ENCODE measurements around the gene RTCA. TPM values are rescaled to one million over a fixed set of nuclear protein-coding genes. Genes with fewer than 3 reads are reported as not detected.
"Not testable (repeated sequence)": the region's sequence is repeated elsewhere in the genome, so short reads cannot be mapped to it uniquely, and the experiment has no call there.

RTCA gene
- total RNA-seq, 1 donor from 2014 or later: 55.7 TPM

GRCh38 chr1:100320311-100321099, 54.5 kb downstream of the RTCA start:
- Mint-ChIP-seq H3K4me1 (ENCODE audit: low read depth) (peaks cover 7% of the 10 kb centered on the region), H3K27me3 (ENCODE audit: low read depth) (no peaks in the 10 kb centered on the region), H3K9me3 (peaks cover 34% of the 10 kb centered on the region), H3K27ac (no peak overlapping the region), H3K4me3 (ENCODE audit: low read depth) (no peak overlapping the region), H3K36me3 (ENCODE audit: low read depth) (peaks cover 2% of the 10 kb centered on the region)
- no peak for DNase-seq (ENCODE audit: low spot score)
- intact Hi-C loops (cut with micrococcal nuclease): no loop called here

GRCh38 chr1:100321100-100321493, 55.1 kb downstream of the RTCA start:
- Mint-ChIP-seq H3K36me3 (ENCODE audit: low read depth) (peaks cover 2% of the 10 kb centered on the region), H3K27me3 (ENCODE audit: low read depth) (no peaks in the 10 kb centered on the region), H3K27ac (no peak overlapping the region), H3K9me3 (peaks cover 30% of the 10 kb centered on the region), H3K4me1 (ENCODE audit: low read depth) (peaks cover 7% of the 10 kb centered on the region), H3K4me3 (ENCODE audit: low read depth) (no peak overlapping the region)
- no peak for DNase-seq (ENCODE audit: low spot score)
- intact Hi-C loops (cut with micrococcal nuclease): no loop called here

GRCh38 chr1:100321506-100321905, 55.5 kb downstream of the RTCA start:
- Mint-ChIP-seq H3K4me1 (ENCODE audit: low read depth) (peaks cover 7% of the 10 kb centered on the region), H3K27ac (no peak overlapping the region)
- intact Hi-C loops (cut with micrococcal nuclease): no loop called here

DNA sequence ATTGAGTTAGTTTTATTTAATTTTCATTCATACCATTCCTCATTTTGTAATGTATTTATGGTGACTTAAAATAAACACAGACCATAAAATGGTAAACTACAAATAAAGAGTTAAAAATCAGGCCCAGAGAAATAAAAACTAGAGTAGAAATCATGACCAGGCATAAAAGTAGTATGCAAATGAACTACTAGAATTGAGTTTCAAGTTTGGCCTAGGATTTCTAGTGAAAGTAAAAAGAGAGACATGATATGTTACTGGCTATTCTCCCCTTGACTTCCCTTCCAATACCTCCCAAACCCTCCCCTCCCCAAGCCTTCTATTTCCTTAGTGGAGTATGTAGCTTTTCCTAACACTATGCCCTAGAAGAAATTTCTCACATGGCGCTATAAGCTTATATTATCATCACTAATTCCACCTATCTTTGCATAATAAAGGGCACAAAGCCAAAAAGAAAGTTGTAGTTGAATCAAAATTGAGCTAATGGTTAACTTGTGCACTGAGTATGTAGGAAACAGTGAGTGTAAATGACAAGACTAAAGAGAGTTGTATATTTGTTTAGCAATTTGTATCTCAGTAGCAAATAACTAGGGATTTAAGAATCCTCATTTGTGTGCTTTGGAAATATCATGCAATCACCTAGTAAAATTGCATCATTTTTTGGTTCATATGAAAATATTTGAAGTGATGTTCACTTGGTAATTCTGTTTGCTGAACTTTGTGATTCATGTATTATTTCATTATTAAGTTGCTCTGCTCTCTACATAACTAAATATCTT, 56.6 kb downstream of the RTCA start:
- no peak for DNase-seq (ENCODE audit: low spot score)
- intact Hi-C loops (cut with micrococcal nuclease): no loop called here
- Mint-ChIP-seq H3K27me3 (ENCODE audit: low read depth) (peaks cover 2% of the 10 kb centered on the region), H3K27ac (no peak overlapping the region), H3K9me3 (peaks cover 19% of the 10 kb centered on the region), H3K4me3 (ENCODE audit: low read depth) (no peak overlapping the region), H3K36me3 (ENCODE audit: low read depth) (peaks cover 2% of the 10 kb centered on the region), H3K4me1 (ENCODE audit: low read depth) (peaks cover 7% of the 10 kb centered on the region)

More at GRCh38 chr1:100321506-100321905, 55.5 kb downstream of the RTCA start:
- peaks cover 30% of the 10 kb centered on the region for H3K9me3 Mint-ChIP-seq
- DNase-seq (ENCODE audit: low spot score): no peak
- peaks cover under 1% of the 10 kb centered on the region for H3K27me3 Mint-ChIP-seq (ENCODE audit: low read depth)
- no peak overlapping the region for H3K4me3 Mint-ChIP-seq (ENCODE audit: low read depth)
- peaks cover 2% of the 10 kb centered on the region for H3K36me3 Mint-ChIP-seq (ENCODE audit: low read depth)

DNA sequence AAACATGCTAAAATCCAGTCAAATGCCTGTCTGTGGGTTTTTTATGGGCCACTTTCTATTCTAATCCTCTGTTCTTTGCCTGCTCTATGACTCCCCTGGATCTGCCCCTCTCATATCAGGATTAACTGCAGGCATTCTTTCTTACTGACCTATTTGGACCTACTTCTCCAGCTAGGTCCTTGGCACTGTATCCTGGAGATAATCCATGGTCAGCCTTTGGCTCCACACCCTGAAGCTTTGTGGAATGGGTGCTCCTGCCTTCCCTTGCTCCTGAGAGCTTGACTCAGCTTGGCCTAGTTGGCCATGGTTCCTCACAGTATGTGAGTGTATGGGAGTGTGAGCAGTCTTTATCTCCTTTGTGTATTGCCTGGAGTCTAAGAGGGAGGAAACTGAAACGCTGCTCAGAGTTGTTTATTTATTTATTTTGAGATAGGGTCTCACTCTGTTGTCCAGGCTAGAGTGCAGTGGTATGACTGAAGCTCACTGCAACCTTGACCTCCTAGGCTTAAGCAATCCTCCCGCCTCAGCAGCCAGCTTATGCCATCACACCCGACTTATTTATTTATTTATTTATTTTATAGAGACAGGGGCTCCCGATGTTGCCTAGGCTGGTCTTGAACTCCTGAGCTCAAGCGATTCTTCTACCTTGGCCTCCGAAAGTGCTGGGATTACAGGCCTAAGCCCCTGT, 57.5 kb downstream of the RTCA start:
- Mint-ChIP-seq H3K36me3 (ENCODE audit: low read depth) (peaks cover 2% of the 10 kb centered on the region), H3K9me3 (peaks cover 17% of the 10 kb centered on the region), H3K27me3 (ENCODE audit: low read depth) (peaks cover 5% of the 10 kb centered on the region), H3K4me1 (ENCODE audit: low read depth) (peaks cover 7% of the 10 kb centered on the region), H3K27ac (no peak overlapping the region), H3K4me3 (ENCODE audit: low read depth) (no peak overlapping the region)
- no peak for DNase-seq (ENCODE audit: low spot score)
- intact Hi-C loops (cut with micrococcal nuclease): no loop called here

GRCh38 chr1:100325415-100326324, 59.7 kb downstream of the RTCA start:
- H3K27ac Mint-ChIP-seq: no peak overlapping the region
- H3K36me3 Mint-ChIP-seq (ENCODE audit: low read depth): no peaks in the 10 kb centered on the region
- H3K4me3 Mint-ChIP-seq (ENCODE audit: low read depth): no peak overlapping the region
- DNase-seq (ENCODE audit: low spot score): no peak
- peaks cover 7% of the 10 kb centered on the region for H3K4me1 Mint-ChIP-seq (ENCODE audit: low read depth)
- peaks cover 8% of the 10 kb centered on the region for H3K27me3 Mint-ChIP-seq (ENCODE audit: low read depth)
- intact Hi-C loops (cut with micrococcal nuclease): no loop called here
- peaks cover 6% of the 10 kb centered on the region for H3K9me3 Mint-ChIP-seq

DNA sequence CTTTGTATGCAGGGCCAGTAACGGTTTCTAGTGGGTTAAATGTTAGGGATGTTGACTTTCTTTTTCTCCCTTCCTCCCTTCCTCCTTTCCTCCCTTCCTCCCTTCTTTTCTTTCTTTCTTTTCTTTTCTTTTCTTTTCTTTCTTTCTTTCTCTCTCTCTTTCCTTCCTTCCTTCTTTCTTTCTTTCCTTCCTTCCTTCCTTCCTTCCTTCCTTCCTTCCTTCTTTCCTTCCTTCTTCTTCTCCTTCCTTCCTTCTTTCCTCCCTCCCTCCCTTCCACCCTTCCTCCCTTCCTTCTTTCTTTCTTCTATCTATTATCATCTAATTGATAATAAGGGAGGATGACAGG, 60.3 kb downstream of the RTCA start:
- H3K27me3 Mint-ChIP-seq (ENCODE audit: low read depth); intact Hi-C loops (cut with micrococcal nuclease); H3K4me1 Mint-ChIP-seq (ENCODE audit: low read depth); H3K27ac Mint-ChIP-seq; H3K9me3 Mint-ChIP-seq; H3K36me3 Mint-ChIP-seq (ENCODE audit: low read depth); H3K4me3 Mint-ChIP-seq (ENCODE audit: low read depth); DNase-seq (ENCODE audit: low spot score): not testable (repeated sequence)

DNA sequence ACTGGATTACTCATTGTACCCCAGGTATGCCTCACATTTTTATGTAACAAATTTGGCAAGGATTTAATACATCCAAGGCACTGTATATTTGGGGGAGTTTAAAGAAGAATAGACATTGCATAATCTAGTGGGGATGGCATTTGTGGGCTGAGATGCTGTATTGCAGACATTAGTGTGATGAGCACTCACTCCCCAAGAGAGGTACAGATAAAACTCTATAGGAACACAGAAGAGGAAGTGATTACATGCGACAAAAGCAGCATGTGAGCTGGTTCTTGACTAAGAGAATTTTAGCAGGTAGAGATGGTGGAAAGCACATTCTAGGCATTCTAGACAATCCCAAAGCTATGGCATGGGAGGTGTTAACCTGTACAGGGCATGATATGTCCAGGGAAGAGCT, 62.1 kb downstream of the RTCA start:
- DNase-seq (ENCODE audit: low spot score): no peak
- Mint-ChIP-seq H3K27ac (no peak overlapping the region), H3K4me3 (ENCODE audit: low read depth) (no peak overlapping the region), H3K27me3 (ENCODE audit: low read depth) (peaks cover 8% of the 10 kb centered on the region), H3K9me3 (no peaks in the 10 kb centered on the region), H3K36me3 (ENCODE audit: low read depth) (no peaks in the 10 kb centered on the region), H3K4me1 (ENCODE audit: low read depth) (peaks cover under 1% of the 10 kb centered on the region)
- intact Hi-C loops (cut with micrococcal nuclease): no loop called here

DNA sequence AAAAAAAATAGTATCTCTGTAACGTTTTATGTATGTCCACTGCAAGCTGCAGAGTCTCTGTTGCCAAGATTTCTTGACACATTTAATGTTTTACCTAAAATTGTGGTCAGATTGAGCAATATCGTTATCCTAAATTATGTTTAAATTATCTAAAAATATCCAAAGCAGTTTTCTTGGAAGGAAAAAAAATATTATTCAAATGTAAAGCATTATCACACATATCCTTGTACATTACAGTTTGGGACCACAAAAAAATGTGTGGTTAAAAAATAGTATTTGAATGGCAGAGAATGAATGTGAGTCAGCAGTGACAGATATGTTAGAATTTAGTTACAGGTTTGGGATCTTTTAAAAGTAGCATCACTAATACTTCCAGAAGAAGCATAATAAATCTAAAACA, 65.1 kb downstream of the RTCA start:
- H3K4me1 Mint-ChIP-seq (ENCODE audit: low read depth); H3K9me3 Mint-ChIP-seq; DNase-seq (ENCODE audit: low spot score); H3K36me3 Mint-ChIP-seq (ENCODE audit: low read depth); H3K4me3 Mint-ChIP-seq (ENCODE audit: low read depth); H3K27ac Mint-ChIP-seq; intact Hi-C loops (cut with micrococcal nuclease): not testable (repeated sequence)
- peaks cover 19% of the 10 kb centered on the region for H3K27me3 Mint-ChIP-seq (ENCODE audit: low read depth)

- Mint-ChIP-seq H3K27me3 (ENCODE audit: low read depth) (peaks cover 24% of the 10 kb centered on the region), H3K27ac (no peak overlapping the region), H3K4me1 (ENCODE audit: low read depth) (no peaks in the 10 kb centered on the region), H3K9me3 (no peaks in the 10 kb centered on the region), H3K4me3 (ENCODE audit: low read depth) (no peak overlapping the region), H3K36me3 (ENCODE audit: low read depth) (no peaks in the 10 kb centered on the region)
- intact Hi-C loops (cut with micrococcal nuclease): no loop called here
- DNase-seq (ENCODE audit: low spot score): no peak
These were observed 66.3 kb downstream of the RTCA start for GRCh38 chr1:100332331-100332730.

- Mint-ChIP-seq H3K9me3 (no peaks in the 10 kb centered on the region), H3K27me3 (ENCODE audit: low read depth) (peaks cover 28% of the 10 kb centered on the region), H3K36me3 (ENCODE audit: low read depth) (no peaks in the 10 kb centered on the region), H3K4me3 (ENCODE audit: low read depth) (no peak overlapping the region), H3K27ac (no peak overlapping the region), H3K4me1 (ENCODE audit: low read depth) (no peaks in the 10 kb centered on the region)
- DNase-seq (ENCODE audit: low spot score): no peak
- intact Hi-C loops (cut with micrococcal nuclease): no loop called here
These were observed 69.4 kb downstream of the RTCA start for GRCh38 chr1:100335436-100335835.

DNA sequence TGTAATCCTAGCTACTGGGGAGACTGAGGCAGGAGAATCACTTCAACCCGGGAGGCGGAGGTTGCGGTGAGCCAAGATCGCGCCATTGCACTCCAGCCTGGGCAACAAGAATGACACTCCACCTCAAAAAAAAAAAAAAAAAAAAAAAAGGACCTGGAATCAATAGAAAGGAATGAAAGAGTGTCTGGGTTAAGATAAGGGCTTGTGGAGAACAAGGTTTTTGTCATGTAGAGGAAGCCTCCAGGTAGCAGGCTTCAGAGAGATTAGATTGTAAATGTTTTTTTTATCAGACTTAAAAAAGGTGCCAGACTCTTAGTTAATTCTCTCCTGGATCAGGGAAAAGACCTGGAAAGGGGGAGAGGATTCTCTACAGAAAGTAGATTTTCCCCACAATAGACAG, 71.9 kb downstream of the RTCA start:
- H3K27me3 Mint-ChIP-seq (ENCODE audit: low read depth): peaks cover 30% of the 10 kb centered on the region

More for the DNA sequence above, 71.9 kb downstream of the RTCA start:
- H3K9me3 Mint-ChIP-seq; H3K4me1 Mint-ChIP-seq (ENCODE audit: low read depth); DNase-seq (ENCODE audit: low spot score); intact Hi-C loops (cut with micrococcal nuclease); H3K27ac Mint-ChIP-seq; H3K4me3 Mint-ChIP-seq (ENCODE audit: low read depth); H3K36me3 Mint-ChIP-seq (ENCODE audit: low read depth): not testable (repeated sequence)
